Hippocampal formation (tissue), 2 donors: Measurements from ENCODE around the gene MTRF1.
"Not testable (repeated sequence)": the region's sequence is repeated elsewhere in the genome, so short reads cannot be mapped to it uniquely, and the experiment has no call there.

Experiments used
- DNase-seq, 2 donors: peaks; one replicate each; lab custom pipeline; 2025; lab: John Stamatoyannopoulos, UW

The MTRF1 gene

DNA sequence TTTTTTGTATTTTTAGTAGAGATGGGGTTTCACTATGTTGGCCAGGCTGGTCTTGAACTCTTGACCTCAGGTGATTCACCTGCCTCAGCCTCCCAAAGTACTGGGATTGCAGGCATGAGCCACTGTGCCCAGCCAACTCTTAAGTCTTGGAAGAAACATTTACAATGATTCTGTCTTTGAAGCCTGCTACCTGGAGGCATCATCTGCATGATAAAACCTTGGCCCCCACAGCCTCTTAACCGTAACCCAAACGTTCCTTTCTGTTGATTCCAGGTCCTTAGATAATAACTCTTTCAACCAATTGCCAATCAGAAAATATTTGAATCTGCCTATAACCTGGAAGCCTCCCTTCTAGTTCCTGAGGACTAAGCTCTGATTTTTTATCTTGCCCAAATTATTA, 15.8 kb upstream of the MTRF1 start:
- DNase-seq: not testable (repeated sequence)

DNA sequence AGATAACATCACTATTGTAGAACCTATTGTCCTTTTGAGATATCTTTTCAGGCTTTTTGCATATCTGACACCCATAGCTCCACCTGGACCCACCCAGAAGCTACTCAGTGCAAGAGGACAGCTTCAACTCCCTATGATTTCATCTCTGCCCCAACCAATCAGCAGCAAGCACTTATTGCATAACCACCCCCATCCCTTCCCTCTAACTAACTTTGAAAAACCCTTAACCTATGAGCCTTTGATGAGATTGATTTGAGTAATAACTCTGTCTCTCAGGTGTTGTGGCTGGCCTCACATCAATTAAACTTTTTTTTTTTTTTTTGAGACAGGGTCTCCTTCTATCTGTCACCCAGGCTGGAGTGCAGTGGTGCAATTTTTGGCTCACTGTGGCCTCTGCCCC, 13.4 kb upstream of the MTRF1 start:
- no peak for DNase-seq

GRCh38 chr13:41274881-41275280, 11.5 kb upstream of the MTRF1 start:
- no peak for DNase-seq

- DNase-seq: no peak
Observed at GRCh38 chr13:41273831-41274441, 10.6 kb upstream of the MTRF1 start.

- DNase-seq: no peak
Observed at GRCh38 chr13:41271456-41272285, 8.3 kb upstream of the MTRF1 start.

- DNase-seq: no peak
Observed at GRCh38 chr13:41268764-41269163, 5.4 kb upstream of the MTRF1 start.

GRCh38 chr13:41267106-41267505, 3.7 kb upstream of the MTRF1 start:
- DNase-seq: no peak

- DNase-seq: no peak
Observed at GRCh38 chr13:41259875-41260501, 3.4 kb downstream of the MTRF1 start.

DNA sequence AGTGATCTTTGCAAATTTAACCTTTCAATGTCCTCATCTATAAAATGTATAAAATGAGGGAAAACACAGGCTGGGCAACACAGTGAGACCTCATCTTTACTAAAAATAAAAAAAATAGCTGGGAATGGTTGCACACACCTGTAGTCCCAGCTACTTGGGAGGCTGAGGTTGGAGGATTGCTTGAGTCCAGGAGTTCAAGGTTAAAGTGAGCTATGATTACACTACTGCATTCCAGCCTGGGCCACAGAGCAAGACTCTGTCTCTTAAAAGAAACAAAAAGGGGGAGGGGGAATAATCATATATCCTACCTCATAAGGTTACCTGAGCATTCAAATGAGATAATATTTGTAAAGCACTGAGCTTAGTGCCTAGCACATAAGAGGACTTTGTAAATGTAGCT, 5.8 kb downstream of the MTRF1 start:
- no peak for DNase-seq

- DNase-seq: no peak
Observed at GRCh38 chr13:41254902-41255301, 8.5 kb downstream of the MTRF1 start.

- DNase-seq: no peak
Observed at GRCh38 chr13:41250993-41251392, 12.4 kb downstream of the MTRF1 start.

- no peak for DNase-seq
Observed at GRCh38 chr13:41246969-41247680, 16.3 kb downstream of the MTRF1 start.

GRCh38 chr13:41244556-41244955, 18.8 kb downstream of the MTRF1 start:
- DNase-seq: no peak

- DNase-seq: no peak
Observed at GRCh38 chr13:41241626-41242025, 21.8 kb downstream of the MTRF1 start.

GRCh38 chr13:41236369-41236768, 27.0 kb downstream of the MTRF1 start:
- no peak for DNase-seq

DNA sequence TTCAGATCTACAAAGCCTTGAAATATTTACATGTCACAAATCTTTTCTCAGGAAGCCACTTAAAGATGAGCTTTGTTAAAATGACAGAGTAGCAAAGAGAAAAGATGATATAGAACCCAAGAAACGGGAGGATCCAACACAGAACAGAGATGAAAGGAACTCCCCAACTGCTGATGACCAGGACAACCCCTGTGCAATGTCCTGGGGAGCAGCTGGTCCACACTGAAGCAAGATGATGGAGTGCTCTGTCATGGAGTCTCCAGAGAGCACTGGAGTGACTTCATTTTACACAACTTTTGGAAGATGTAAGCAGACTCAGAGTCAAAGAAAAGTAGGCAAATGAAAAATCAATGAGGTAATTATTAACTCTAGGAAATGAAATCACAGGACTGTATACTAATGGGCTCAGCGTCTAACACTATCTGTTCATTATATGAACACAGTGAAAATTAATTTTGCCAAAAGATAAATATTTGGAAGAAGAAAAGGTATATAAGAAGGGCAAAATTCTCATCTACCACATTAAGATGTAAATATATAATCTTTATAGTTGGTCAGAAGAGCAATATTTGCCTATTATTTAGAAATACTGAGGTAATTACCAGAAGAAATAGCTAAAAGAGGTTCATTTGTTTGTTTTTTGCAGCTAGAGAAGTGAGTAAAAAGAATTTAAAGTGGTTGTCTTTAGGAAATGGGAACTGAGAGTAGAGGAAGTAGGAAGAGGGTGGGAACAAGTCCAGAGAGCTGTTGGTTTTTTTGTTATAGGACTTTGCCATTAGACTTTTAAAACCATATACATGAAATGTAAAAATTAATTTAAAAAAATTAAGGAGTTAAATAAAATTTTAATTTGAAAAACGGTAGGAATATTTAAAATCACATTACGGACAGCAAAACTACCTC, 30.5 kb downstream of the MTRF1 start:
- no peak for DNase-seq

DNA sequence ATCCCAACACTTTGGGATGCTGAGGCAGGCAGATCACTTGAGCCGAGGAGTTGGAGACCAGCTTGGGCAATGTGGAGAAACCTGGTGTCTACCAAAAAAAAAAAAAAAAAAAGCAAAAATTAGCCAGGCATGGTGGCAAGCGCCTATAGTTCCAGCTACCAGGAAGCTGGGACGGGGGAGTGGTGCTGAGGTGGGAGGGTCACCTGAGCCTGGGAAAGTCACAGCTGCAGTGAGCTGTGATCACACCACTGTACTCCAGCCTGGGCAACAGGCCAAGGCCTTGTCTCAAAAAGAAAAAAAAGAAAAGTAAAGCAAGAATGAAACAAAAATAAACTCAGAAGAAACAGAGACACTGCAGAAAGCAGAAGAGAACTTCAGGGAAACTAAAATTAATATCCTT, 31.6 kb downstream of the MTRF1 start:
- DNase-seq: no peak

- DNase-seq: no peak
Observed at GRCh38 chr13:41231025-41231677, 32.2 kb downstream of the MTRF1 start.

- no peak for DNase-seq
Observed at GRCh38 chr13:41229356-41229755, 34.0 kb downstream of the MTRF1 start.

- no peak for DNase-seq
Observed at GRCh38 chr13:41224113-41225110, 39.0 kb downstream of the MTRF1 start.
